GM19328 (cell line): Measurements from ENCODE around the gene MIPEP.

Experiments used
- ATAC-seq: cut with Tn5 transposase; IDR thresholded peaks from one replicate; pipeline ENCODE4 v1.9.1; 2021; ENCODE audit warnings: mild to moderate bottlenecking, moderate library complexity; ENCODE audit not compliant: unreplicated experiment

Gene MIPEP

DNA sequence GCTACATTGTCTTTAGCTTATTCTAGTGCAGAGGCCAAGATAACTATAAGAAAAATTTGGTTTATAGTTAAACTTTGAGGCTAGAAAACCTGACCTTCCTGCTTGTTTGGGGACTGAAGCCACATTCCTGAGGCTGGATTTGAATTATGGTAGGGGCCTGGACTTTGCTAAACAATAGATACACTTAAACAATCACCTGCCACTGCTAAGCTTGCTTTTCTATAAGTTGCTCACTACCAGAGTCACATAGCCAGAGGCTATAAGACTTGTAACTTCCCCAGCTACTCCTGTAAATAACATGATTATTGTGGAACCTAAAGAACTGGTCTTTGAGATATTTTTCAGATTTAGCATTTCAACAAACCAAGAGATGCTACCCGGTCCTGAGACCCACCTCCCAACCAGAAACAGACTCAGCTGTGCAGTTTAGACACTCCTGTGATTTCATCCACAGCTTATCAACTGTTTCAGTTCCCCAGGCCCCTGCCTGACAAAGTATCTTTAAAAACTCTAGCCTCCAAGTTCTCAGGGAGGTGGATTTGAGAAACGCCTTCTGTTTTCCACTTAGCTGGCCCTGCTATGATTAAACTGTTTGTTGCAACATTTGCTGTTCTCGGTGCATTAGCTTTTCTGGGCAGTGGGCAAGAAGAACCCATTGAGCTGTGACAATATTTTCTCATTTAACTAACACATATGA, 77.7 kb downstream of the MIPEP start:
- ATAC-seq = no peak

DNA sequence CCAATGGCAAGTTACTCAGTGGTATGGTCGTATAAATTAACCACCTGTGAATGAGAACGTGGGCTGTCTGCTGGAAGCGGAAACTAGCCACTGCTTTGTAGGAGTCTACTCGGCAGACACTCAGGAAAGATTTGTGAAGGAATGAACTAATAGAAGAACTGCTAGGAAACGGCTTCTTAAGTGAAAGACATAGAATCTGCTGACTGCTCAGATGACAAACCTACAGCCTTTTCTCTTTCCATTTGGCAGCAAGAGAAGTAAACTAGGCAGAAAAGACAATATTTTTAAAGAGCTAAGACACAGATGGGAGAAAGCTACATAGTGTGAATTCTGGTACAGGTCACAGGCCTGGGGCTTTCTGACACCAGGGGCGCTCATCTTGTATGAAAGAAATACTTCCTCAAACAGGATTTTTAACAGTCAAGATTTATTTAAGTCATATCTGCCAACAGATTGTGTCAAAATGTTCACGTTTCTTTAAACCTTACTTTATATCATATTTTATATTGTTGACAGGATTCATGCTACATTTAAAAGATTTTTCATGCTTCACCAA, 78.4 kb downstream of the MIPEP start:
- no peak for ATAC-seq

DNA sequence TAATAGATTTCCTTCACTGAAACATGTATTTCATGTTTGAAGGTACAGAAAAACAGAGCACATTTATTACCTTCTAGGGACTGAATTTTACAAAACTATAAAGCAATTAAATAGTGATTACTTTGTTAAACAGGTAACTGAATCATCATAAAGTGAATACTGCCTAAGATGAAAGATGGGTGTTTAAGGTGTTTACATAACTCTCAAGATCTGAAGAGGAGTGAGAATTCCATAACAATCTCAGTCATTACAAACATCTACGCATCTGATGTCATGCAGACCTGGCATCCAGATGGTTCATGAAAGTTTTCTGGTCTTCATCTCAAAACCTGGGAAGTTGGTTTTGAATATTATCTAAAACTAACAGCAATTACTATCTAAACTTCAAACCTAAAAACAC, 80.4 kb downstream of the MIPEP start:
- ATAC-seq = no peak

DNA sequence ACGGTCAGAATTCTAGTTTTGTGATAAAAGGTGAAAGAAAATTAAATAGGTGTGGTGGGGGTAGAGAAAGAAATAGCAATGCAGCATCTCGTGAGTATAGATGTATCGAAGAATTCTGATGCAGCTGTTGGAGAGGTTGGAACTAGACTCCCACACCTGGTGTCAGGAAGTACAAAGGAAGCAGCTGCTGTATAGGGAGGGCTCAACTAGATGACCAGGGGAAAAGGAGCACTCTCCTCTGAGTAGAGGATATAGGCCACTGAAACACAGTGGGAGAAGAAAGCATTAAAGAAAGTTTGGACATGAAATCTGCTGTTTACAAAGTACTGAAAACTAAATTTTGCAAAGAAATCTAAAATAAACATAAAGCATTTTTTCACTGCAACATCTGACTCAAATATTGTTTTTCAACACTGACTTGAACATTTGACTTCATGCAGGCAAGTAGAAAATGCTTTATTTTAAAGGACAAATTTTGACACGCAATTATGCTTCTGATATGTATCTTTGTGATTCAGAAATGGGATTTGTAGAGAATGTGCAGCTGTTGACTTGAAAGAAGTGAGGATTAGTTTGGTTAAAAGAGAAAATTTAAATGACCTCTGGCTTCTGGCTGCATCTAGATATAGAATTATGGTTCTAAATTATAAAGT, 82.2 kb downstream of the MIPEP start:
- ATAC-seq = peak; percentile 33

DNA sequence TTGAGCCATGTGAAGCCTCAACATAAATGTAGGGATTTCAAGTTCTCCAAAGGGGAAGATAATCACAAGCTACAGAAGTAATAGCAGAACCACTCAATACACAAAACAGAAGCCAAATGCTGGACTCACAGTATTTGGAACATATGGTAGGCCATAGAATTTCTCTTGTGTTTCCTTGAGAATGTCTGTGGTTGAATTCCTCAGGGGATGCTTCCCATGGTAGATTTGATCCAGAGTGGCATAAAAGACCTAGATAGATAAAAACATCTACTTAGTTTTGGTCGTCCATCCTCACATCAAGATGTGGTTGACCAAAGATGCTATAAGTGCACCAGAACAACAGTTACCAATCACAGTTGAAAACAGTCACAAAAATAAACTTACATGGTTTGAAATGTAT, 83.4 kb downstream of the MIPEP start:
- no peak for ATAC-seq

DNA sequence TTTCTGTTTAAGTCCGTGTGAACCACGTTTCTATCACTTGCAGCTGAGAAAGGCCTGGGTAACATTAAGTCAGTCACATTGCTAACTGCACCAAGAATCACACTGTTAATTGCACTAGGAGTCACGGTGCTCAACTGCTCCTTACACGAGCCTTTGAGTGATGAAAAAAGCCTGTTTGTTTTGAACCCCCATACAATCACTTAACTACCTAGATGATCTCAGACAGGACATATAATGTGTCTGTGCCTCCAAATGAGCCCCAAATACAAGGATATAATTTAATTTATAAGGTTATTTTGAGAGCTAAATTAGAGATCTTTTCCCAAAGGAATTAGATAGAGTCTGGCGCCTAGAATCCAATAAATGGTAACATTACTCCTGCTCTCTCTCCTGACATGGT, 84.1 kb downstream of the MIPEP start:
- ATAC-seq = no peak

DNA sequence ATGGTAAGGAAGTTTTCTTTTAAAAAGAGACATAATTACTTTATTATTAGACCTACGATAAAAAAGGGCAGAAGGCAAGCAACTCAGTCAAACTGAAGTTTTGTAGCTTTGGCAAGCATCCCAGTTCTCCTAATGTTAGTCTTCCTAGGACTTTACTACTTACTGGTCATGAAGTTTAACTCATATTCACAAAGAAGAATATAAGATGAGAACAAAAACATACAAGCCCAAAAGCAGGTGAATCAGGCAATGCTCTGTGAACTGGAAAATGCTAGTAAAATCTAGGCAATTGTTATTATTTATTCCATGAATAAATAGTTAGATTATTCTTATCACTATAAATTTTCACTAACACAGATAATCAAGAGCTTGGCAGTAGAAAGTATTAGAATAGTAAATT, 85.0 kb downstream of the MIPEP start:
- no peak for ATAC-seq

DNA sequence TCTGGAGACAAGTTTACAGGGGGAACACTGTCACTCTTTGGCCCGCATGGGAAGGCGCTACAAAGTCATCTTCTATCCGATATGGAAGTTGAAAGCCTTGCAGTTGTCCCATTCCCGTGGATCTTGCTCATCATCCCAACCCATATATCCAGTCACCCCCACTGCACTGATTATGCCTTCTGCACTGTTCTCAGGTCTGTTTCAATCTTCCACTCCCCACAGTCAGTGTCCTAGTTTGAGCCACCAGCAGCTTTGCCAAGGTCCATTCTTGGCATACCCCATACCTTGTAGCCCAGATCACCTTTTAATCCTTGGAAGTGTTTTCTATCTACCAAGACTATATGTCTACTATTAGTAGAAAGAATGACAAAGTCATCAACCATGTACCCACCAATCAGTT, 88.1 kb downstream of the MIPEP start:
- ATAC-seq = no peak

DNA sequence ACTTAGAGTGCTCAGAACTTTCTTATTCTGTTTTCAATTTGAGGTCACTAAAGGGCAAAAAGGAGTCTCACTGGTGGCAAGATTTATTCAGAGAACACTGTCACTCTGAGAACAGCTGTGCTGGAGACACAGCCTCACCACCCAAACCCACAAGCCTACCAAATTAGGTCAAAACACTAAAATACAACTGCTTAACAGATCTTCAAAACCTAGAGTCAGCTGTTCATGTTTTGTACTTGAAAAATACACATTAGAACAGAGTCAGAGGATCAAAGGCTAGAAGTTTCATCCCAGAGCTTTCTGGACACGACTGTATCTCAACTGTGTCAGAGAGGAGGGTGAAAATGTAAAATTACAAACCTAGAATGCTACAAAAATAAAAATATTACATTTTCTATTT, 89.3 kb downstream of the MIPEP start:
- peak; percentile 90 for ATAC-seq

DNA sequence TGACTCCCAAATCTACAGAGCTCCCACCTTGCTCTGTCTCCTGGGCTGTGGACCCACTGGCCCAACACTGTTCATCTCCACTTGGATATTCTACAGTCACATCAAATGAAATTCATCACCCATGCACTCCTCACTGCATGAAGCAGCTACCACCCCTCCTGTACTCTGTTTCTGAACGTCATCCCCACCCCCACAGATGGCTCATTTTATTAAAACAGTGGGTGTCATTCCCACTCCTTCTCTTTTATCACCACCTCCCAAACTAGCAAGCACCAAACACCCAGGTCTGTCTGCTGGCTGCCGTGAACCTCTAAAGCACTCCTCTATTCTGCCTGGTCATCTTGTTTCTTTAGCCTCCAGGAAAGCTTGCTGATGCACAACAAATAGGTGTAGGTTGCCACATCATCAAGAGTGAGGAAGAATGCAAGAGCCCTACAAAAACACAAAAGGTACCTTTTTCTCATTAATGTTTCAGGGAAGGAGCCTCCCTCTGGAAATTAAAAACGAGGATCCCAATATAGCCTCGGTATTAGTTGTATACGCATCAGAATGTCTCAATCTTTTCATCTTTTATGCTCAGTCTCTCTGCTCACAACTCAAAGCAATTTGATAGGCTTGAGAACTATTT, 91.8 kb downstream of the MIPEP start:
- ATAC-seq = no peak

DNA sequence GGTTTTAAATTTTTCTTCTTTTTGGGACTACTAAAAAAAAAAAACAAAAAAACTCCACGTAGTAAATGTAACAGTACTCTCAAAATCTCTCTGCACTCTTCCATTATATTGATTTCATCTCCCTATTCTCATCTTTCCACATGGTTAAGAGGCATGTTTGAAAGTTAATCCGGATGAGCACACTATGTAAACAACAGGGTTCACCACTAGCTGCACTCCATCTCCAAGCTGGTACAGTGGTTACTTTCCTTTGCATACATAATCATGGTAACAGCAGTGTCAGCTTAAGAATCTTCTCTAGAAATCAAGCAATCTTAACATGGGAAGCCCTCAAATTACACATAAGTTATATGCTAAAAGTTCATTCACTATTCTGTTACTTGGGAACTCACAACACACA, 92.6 kb downstream of the MIPEP start:
- no peak for ATAC-seq

DNA sequence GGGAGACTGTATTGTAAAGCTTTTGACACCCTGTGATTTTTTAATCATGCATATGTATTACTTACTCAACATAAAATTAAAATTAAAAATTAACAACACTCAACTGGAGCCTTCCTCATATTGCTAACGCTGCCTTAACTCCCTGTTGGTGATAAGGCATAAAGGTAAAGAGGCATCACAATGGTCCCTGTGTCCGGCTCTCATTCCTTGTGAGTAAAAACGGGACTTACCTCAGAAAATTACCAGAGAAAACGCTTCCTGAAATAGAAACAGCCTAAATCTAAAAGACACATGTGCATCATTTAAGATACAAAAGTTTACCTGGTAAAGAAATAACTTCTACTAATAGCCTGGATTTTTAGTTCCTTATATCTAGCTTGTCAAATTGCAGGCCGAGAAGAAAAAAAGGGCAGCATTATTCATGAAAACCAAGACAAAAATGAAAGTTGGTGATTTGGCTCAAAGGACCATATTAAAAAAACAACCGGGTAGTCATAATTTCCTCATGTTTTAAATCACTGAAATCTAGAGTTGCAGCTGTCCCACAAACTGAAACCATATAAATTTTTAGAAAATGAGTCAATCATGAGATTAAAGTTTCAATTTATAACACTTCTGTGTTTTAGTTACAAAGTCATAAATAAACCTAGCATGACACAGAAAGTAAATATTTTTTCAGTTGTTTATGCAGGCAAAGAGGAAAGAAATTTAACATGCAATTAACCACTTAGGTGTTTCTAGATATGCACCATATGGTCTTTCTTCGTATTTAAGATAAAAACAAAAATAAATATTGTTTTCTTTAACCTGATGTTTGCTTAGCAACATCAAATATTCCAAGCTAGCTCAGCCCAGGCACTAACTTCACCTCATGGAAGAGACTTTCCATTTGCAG, 94.7 kb downstream of the MIPEP start:
- no peak for ATAC-seq

DNA sequence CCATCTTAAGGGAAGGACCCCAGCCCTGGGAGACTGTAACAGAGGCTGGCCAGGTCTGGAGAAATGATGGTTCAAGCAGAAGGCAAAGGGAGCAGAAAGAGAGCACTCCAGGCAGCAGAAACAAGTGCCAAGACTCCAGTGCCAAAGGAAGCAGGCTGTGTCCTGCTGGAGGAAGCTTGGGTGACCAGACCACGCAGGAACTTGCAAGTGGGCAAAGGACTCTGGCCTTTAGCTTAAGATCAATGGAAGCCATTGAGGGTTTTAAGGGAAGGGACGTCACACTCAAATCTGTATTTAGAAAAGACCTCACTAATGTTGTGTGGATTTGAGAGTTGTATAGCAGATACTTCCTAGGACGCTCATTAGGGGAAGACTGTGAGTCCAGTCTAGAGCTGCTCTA, 95.5 kb downstream of the MIPEP start:
- ATAC-seq = no peak

DNA sequence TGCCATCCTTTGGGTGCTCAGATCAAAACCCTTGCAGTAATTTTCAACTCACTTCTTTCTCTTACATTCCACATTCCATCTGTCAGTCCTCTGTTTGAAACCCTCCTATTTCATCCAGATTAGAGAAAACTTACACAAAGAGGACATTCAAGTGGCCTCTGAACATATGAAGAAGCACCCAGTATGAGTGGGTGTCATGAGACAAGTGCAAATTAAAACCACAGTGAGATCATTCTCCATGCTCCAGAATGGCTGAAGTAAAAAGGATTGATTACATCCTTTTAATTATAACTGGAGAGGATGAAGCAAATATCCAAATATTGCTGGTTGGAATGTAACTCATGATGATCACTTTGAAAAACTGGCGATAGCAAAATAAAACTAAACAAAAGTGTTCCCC, 96.5 kb downstream of the MIPEP start:
- no peak for ATAC-seq

DNA sequence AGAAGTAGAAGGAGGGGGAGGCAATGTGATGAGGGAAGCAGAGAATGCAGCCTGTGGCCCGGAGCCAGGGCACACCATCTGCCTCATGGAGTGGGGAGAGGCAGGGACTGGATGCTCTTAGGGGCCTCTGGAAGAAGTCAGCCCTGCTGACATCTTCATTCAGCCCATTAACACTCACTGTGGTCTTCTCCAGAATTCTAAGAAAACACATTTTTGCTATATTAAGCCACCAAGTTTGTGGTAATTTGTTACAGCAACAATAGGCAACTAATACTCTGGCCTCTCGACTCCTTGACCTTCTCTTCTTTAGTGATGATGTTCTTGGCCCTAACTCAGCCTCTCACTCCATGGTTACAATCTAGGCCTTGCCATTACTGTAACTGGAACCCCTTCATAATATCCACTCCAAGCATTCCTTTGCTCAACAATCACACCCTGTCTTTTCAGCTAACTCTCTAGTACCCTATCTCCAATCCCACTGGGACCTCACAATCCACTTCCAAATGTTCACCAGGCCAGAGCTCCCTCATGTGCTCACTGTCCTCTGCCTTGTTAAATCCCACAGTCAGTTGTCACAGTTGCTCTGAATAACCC, 98.5 kb downstream of the MIPEP start:
- no peak for ATAC-seq

DNA sequence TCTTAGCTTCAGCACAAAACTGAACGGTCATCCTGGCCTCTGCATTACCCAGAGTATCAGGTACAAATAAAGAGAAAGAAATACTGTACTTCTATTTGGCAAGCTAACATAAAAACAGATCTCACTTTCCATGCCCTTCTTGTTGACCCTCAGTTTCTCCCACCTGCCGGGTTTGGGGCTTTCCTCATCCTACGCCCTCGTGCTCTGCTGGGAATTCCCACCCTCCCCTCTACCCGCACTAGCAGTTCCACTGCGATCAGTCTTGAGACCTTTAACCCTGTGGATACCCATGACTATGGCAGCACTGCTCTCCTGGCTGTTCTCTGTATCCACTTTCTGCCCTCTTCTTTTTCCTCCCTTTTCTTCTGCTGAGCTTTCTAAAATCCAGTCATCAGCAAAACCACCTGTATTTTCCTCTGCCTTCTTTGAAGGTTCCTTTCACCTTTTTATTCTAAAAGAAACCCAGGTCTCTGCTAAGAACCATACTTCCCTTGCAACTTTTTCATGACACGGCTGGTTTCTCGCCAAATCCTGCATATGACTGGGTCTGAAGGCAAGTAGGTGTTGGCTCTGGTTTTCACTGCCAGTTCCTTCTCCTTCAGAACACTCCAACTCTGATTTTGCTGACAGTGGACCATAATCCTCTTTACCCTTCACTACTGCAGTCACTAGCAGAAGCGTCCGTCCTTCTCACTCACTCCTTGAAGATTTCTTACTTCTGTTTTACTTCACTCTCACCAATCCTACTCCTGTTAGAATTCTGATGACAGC, 99.4 kb downstream of the MIPEP start:
- ATAC-seq = no peak

DNA sequence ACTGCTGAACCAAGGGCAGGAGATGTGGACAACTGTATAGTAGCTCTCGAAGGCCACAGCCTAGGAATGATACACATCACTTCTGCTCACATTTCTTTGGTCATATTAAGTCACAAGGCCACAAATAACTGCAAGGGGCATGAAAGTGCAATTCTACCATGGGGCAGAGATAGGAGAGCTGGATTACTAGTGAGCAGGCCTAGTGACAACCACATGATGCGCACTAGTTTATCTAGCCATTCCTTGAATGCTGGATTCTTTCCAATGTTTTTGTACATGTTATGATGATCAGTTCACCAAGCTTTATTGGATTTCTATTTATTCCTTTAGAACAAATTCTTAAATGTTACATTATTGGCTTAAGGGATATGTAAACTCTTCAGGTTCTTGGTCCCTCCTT, 100.7 kb downstream of the MIPEP start:
- ATAC-seq = no peak

DNA sequence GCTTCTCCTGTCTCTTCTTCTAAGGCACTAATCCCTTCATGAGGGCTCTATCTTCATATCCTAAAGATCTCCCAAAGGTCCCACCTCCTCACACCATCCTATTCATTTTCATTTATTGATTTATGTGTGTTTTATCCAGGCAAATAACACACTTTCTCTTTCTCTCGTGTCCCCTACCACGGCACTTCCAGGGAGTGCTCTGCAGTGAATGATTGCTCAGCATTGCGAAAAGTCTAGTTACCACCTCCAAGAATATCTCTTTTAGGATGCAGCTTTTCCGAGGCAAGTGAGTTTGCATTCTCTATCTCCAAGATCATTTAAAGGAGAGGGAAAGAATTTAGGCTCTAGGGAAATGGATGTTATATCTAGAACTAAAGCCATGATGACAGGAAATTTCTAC, 101.7 kb downstream of the MIPEP start:
- ATAC-seq = no peak

DNA sequence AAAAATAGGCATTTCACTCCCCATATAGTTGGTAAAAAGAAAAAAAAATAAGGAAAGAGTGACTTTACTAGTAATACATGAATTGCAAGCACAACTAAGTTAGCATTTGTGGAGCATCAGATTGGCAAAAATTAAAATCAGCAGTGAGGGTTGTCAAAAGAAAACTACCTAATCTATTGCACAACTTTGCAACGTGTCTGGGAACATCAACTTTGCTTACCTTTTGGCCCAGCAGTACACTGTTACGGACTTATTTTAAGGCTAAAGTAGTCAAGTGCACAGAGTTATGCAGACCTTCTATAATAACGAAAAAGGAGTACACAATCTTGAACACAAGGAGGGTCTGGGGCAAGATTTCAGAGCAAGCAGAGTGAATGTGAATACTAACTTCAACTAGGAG, 102.6 kb downstream of the MIPEP start:
- ATAC-seq = no peak

DNA sequence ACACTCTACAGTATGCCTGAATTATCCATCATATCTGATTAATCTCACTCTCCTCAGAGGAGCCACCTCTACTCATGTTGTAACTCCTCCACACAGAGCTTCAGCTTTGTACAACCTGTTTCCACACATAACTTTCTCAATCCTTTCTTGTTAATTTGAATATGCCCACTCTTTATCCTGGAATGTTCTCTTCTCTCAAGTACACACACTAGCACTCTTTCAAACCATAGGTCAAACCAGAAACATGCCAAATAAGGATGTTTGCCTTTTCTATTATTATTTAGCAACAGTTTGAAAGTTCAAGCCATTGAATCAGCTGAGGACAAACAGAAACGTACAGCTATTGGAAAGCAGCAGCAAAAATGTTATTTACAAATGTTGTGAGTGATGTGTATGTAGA, 110.3 kb downstream of the MIPEP start:
- ATAC-seq = no peak
